Measurements from ENCODE around the gene EDC4.
"Not testable (repeated sequence)": the region's sequence is repeated elsewhere in the genome, so short reads cannot be mapped to it uniquely, and the experiment has no call there.

The EDC4 gene
- 89.7 to 120 reads per million in 2 donors for total RNA-seq

- peak; percentile 75 to 90 (median 78) for DNase-seq
Measured at GRCh38 chr16:67872631-67873434, at the start of gene EDC4. TSS of gene EDC4 (plus strand) at chr16:67873052. CDS start at chr16:67873262, 210 bp downstream.

GRCh38 chr16:67825119-67825518 is 47.7 kb upstream of the EDC4 start:
- no peak for DNase-seq

- DNase-seq, result no peak
Measured at GRCh38 chr16:67825906-67826305, 46.9 kb upstream of the EDC4 start.

DNA sequence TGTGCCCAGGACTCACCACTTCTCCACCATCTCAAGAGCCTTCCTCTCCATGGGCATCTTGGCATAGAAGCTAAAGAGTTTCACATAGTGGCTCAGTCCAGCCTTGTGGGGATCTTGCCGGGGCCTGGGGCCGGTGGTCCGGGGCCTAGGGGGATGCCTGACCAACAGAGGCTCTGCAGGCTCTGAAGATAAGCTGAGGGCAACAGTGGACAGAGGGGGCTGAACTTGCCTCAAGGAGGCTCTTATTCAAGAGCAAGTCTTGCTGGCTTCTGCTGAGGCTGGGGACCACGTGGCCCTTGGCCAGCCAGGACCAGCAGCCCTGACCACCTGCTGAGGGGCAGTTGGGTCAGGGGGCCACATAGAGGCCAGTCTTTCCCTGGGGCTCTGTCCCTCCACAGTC is 44.2 kb upstream of the EDC4 start:
- no peak for DNase-seq

- DNase-seq, result no peak
Measured at GRCh38 chr16:67833030-67833414, 39.8 kb upstream of the EDC4 start.

- DNase-seq, result peak; percentile 79 to 95 (median 88)
Measured at GRCh38 chr16:67833415-67834241, 39.2 kb upstream of the EDC4 start.

DNA sequence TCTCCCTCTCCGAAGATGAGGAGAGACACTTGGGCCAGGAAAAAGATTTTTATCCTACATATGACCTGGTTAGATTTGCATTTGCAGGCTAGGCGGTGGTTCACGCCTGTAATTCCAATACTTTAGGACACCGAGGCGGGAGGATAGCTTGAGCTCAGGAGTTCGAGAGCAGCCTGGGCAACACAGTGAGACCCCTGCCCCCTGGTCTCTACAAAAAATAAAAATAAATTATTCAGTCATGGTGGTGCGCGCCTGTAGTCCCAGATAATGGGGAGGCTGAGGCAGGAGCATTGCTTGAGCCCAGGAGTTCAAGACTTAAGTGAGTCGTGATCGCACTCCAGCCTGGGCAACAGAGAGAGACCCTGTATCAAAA is 38.6 kb upstream of the EDC4 start:
- DNase-seq, result no peak

DNA sequence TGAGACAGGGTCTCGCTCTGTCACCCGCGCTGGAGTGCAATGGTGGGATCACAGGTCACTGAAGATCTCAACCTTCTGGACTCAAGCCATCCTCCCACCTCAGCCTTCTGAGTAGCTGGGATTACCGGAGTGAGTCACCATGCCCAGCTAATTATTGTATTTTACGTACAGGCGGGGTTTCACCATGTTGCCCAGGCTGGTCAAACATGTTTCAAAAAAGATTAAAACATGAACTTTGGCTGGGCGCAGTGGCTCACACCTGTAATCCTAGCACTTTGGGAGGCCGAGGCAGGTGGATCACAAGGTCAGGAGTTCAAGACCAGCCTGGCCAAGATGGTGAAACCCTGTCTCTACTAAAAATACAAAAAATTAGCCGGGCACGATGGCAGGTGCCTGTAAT is 35.7 kb upstream of the EDC4 start:
- DNase-seq, result not testable (repeated sequence)

GRCh38 chr16:67837811-67838210 is 35.0 kb upstream of the EDC4 start:
- DNase-seq, result no peak

DNA sequence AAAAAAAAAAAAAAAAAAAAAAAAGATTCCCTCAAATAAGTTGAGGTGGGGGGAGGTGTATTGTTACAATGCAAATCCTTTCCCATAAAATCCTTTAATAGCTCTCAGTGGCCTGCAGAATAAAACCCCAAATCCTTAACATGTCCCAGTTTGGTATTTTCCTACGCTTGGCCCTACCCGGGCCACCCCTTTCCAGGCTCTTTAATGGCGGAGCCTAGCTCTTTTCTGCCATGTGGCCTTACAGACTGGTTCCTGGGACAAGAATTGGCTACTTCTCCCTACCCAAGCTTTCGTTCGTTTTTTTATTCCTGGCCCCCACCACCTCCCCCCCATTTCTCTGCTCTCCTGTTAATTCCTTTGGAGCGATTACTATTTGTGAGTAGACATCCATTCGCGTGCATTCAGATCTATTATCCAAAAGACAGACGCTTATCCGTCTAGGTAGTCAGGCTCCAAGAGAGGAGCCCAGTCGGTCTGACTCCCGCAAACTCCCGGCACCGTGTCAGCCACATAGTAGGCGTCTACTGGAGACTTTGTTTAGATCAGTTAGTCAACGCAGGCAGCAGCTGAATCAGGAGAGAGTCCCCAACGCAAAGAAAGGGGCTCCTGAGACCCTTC is 31.5 kb upstream of the EDC4 start:
- DNase-seq, result no peak

DNA sequence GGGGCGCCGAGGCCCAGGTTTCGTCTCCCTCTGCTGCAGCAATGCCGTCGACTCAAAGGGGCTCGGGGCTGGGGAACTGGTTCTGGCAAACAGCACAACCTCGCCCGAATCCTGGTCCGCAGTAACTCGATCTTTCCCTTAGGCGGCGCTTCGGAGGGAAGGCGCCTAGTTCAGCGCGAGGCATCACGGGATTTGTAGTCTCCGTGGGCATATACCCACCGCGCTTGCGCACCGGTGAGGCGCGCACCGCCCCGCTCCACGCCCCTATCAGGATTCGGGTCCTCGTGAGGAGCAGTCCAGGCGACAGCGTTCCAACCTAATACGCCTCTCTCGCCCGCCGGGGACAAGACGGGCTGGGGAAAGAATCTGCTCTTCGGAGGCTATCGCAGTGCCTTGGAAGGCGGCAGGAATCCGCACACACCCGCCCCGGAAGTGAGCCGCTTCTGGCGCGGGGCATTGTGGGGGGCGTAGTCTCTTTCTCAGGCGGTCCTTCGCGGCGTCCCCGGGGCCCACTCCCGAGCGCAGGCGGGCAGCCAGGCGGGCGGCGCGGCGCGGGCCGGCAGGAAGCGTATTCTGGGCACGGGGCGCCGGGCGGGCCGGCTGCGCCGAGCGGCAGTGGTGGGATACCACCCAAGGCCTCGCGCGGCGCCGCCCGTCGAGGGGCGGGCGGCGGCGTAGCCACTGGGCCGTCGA is 30.9 kb upstream of the EDC4 start, which contains the start of gene THAP11:
Gene THAP11, plus strand, starts transcription at position 505 of the 693 bp plus-strand sequence. CDS start 235 bp downstream, outside the sequence.
- DNase-seq, result peak; percentile 82 to 95 (median 90)

- peak; percentile 25 to 88 (median 67) for DNase-seq
Measured at GRCh38 chr16:67842509-67843342, 30.1 kb upstream of the EDC4 start.

DNA sequence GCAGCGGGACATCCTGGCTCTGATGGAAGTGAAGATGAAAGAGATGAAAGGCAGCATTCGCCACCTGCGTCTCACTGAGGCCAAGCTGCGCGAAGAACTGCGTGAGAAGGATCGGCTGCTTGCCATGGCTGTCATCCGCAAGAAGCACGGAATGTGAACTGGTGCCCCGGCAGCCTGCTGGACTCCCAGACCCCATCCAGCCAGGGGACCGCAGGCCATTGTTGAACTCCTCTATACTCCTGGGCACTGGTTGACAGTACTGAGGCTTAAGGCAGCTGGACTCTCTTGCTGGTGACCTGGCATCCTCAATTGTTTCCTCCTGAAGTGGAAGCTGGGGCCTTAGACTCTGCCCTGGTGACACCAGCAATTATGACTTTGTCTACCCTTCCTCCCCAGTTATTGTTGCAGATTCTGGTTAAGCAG is 29.5 kb upstream of the EDC4 start:
- no peak for DNase-seq

DNA sequence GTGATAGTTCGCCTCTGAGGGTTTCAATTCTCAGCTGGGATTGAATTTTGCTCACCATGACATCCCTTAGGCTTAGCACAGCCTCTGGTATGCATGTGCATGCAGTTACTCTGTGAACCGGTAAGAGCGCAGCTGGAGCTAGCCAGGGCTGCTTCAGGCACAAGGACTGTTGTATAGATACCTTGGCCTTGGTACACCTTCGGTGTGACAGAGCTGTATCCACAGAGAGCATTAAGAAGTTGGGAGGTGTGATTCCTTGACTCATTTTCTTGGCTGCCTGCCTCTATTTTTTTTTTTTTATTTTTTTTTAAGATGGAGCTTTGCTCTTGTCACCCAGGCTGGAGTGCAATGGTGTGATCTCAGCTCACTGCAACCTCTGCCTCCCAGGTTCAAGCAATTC is 28.4 kb upstream of the EDC4 start:
- DNase-seq, result no peak

DNA sequence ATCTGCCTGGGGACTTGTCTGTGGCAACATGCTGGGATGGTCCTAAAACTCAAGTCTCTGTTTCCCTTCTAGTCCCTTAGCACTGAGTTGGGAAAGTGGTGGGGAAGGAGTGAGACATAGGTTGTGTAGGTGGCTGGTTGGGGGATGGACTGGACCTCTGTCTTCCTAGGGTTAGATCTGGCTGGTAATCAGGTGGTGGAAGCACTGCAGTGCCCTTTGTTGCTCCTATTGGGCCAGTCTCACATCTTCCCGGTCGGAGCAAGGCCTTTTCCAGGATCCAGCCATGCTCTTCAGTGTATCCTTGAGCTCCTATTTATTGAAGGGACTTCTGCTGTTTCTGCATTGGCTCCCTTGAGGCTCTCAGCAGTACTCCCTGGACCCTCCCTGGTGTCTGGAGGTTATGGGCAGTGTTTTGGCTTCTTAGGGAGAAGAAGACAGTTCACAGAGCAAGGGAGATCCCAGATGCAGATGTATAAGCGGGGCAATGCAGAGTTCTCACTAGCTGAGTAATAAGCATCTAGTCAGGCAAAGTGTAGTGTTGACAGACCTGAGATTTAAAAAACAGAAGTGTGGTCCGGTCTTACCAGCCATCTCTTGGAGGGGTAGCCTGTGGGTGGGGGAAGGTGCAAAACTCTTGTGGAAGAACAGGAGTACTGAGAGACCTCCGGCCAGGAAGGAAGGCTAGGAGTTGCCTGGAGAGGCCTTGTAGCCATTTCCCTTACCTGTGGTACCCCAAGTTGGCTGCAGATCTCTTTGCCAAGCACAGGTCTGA is 27.4 kb upstream of the EDC4 start:
- DNase-seq, result peak in 1 of 5 experiments; percentile 31

- no peak for DNase-seq
Measured at GRCh38 chr16:67846063-67846319, 26.9 kb upstream of the EDC4 start.

- peak; percentile 86 to 97 (median 93) for DNase-seq
Measured at GRCh38 chr16:67846320-67847063, 26.4 kb upstream of the EDC4 start, which contains the start of gene NUTF2. TSS of gene NUTF2 (plus strand) at chr16:67846933. CDS start at chr16:67865131, 18,198 bp downstream.

DNA sequence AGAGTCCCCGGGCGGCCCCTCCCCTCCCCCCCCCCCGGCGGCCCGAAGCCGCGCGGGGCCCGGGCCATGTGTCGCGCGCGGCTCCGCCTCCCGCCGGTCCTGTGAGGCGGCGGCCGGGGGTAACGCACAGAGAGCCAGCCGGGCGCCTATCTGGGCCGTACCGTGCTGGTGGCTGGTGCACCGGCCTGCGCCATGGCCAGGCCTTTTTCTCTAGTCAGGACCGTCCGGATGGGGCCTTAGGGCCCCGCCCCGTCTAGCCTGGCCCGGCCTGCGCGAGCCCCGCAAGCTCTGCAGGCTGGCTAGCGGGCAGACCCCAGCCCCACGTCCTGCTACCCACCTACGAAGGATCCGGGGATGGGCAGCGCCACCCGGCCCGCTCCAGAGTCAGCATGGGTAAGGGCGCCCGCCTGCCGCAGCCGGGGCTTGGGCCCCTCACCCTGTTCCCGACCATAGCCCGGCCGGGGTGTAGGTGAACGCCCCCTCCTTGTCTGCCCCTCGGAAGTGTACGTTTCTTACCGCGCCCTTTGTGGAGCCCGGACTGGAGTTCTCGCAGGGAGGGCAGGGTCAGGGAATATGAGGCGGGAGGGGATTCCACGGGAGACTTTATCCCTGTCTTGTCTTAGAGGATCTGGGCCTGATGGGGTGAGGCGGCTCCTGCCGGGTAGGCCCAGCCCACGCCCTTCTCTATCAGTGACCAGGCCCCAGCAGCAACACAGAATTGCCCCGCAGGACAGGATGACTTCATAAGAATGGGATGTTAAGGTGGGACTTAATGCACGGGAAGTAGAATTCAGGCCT is 25.6 kb upstream of the EDC4 start, which contains the start of gene CENPT:
Gene CENPT, minus strand, starts transcription at position 630 of the 798 bp plus-strand sequence. CDS start 13,834 bp downstream, outside the sequence.
- peak in 1 of 5 experiments; percentile 7 for DNase-seq

GRCh38 chr16:67848118-67848517 is 24.7 kb upstream of the EDC4 start:
- DNase-seq, result no peak
